Gastrocnemius medialis (tissue), 4 donors: ENCODE results near the gene CBL. TPM values are rescaled to one million over a fixed set of nuclear protein-coding genes. Genes with fewer than 3 reads are reported as not detected.
A peak's percentile ranks its signal among the peaks of the same experiment; 100 is the strongest.

Source experiments
- ATAC-seq, 2 donors: fragments of 150-250 bp; one replicate each; pipeline ENCODE4 v1.9.1; 2016
- DNase-seq, 2 donors: peaks; one replicate each; pipeline ENCODE4 v3.0.0-alpha.2; 2019
- H3K27ac ChIP-seq, 4 donors: fragments of 200-600 bp; sonication (generic); 1 replicate in 1 of 4; 2 replicates in 3 of 4; pipeline ENCODE4 v1.5.1; 2016 to 2018; ENCODE audit warnings: mild to moderate bottlenecking in 2 of 4, moderate library complexity in 1 of 4
- H3K27me3 ChIP-seq, 3 donors: fragments of 200-600 bp; sonication (generic) in 2 of 3; 1 replicate in 1 of 3; 2 replicates in 2 of 3; pipeline versions ENCODE4 v1.5.1 to v1.6.0; 2016 to 2019; ENCODE audit warnings: mild to moderate bottlenecking in 1 of 3, moderate library complexity in 1 of 3
- H3K36me3 ChIP-seq, 2 donors: fragments of 200-600 bp; sonication (generic) in 1 of 2; one replicate each; pipeline ENCODE4 v1.5.1; 2017 to 2018
- H3K4me1 ChIP-seq, 2 donors: fragments of 200-600 bp; sonication (generic) in 1 of 2; one replicate each; pipeline ENCODE4 v1.5.1; 2016 to 2017; ENCODE audit warnings: mild to moderate bottlenecking in 2 of 2
- H3K4me3 ChIP-seq, 4 donors: fragments of 200-600 bp; sonication (generic) in 3 of 4; 1 replicate in 1 of 4; 2 replicates in 3 of 4; pipeline ENCODE4 v1.5.1; 2016 to 2019; ENCODE audit warnings: mild to moderate bottlenecking in 2 of 4
- H3K9me3 ChIP-seq, 3 donors: fragments of 200-600 bp; sonication (generic) in 2 of 3; 1 replicate in 1 of 3; 2 replicates in 2 of 3; pipeline ENCODE4 v1.5.1; 2016 to 2019
- POLR2A ChIP-seq, 2 donors: fragments of 450-650 bp; IDR thresholded peaks; one replicate each; pipeline ENCODE4 v1.6.1; 2017; ENCODE audit warnings: antibody characterized with exemption in 2 of 2, mild to moderate bottlenecking in 2 of 2, moderate library complexity in 2 of 2
- in situ Hi-C, 4 donors: fragments of 200-750 bp; cut with MboI; loops; one replicate each; pipeline versions ENCODE4 v1.15.0 to v1.8.0; 2017; ENCODE audit warnings: low sequenced_read_pairs in 4 of 4
- intact Hi-C: fragments of 100-400 bp; cut with DNase I; formaldehyde crosslinking; loops from one replicate; pipeline ENCODE4 v1.15.1; 2023; ENCODE audit warnings: low total_unique reads
- total RNA-seq, 4 donors: library from RNA; depleted of rRNA; stranded (reverse); fragments of >200 nt; gene quantifications; one replicate each; pipeline versions ENCODE4 v1.1.0 to v1.2.3, GENCODE V29; 2016
- TF ChIP-seq, protein P1 (sequence below), 5 experiments: fragments of 450-650 bp in 3 of 5; fragments of 200-600 bp in 2 of 5; sonication (generic) in 2 of 5; IDR thresholded peaks in 4 of 5; conservative IDR thresholded peaks in 1 of 5; 1 replicate in 4 of 5; 2 replicates in 1 of 5; pipeline ENCODE4 v1.5.1; 2016 to 2019; ENCODE audit warnings: antibody characterized with exemption in 5 of 5, mild to moderate bottlenecking in 3 of 5, moderate library complexity in 3 of 5

The CBL gene
- total RNA-seq, 4 donors from 2014 or later, result 3.0 to 6.7 (median 4.5) TPM

DNA sequence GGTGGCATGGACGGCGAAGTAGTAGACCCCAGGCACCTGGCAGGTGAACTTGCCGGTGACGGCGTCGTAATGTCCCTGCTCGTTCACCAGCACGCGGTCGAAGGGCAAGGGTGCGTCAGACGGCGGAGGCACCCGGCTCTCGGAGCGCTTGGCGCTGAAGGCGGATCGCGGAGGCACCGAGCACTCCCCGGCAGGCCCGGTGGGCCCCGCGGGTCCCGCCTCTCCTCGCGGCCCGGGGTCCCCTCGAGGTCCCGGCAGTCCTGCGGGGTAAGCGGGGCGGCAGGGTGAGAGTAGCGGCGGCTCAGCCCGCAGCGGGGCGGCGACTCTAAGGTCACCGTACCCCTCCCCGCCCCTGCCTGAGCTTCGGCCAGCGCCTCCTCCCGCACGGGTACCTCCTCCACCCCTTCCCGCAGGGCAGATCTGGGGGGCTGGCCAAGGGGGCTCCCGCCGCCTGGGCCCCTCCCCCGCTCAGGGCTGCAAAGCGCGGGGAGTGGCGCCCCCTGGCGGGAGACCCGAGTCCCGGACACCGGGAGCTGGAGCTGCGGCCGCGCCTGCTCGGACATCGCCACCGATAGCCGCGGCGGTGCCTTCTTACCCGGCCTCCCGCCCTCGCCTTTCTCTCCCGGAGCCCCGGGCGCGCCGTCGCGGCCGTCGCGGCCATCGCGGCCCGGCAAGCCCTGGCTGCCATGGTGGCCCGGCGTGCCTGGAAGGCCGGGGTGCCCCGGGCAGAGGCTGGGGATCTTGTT lies 133.6 kb downstream of the CBL start:
- TF ChIP-seq, protein P1, sequence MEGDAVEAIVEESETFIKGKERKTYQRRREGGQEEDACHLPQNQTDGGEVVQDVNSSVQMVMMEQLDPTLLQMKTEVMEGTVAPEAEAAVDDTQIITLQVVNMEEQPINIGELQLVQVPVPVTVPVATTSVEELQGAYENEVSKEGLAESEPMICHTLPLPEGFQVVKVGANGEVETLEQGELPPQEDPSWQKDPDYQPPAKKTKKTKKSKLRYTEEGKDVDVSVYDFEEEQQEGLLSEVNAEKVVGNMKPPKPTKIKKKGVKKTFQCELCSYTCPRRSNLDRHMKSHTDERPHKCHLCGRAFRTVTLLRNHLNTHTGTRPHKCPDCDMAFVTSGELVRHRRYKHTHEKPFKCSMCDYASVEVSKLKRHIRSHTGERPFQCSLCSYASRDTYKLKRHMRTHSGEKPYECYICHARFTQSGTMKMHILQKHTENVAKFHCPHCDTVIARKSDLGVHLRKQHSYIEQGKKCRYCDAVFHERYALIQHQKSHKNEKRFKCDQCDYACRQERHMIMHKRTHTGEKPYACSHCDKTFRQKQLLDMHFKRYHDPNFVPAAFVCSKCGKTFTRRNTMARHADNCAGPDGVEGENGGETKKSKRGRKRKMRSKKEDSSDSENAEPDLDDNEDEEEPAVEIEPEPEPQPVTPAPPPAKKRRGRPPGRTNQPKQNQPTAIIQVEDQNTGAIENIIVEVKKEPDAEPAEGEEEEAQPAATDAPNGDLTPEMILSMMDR (IDR thresholded peaks at IDR 0.05 in 4 of 5, conservative IDR thresholded peaks at IDR 0.05 in 1 of 5), result peak; percentile 89 to 98 (median 96)
- peak in 1 of 2 donors; percentile 38 for TF ChIP-seq POLR2A (IDR thresholded peaks at IDR 0.05)
- ATAC-seq (peak; percentile 58 to 66), DNase-seq (peak in 1 of 2 donors; percentile 55)
- Histone ChIP-seq H3K36me3 (no peaks in the 10 kb centered on the region), H3K4me1 (peaks cover 41 to 59% of the 10 kb centered on the region in 2 donors), H3K9me3 (no peaks in the 10 kb centered on the region), H3K27me3 (peaks cover 5 to 11% (median 8%) of the 10 kb centered on the region in 3 donors), H3K27ac (peak overlapping the region; percentile 72 to 90 (median 82)), H3K4me3 (peak overlapping the region; percentile 61 to 73 (median 66))
- intact Hi-C loops (loop anchor here (5.0 kb wide), 3 partner anchors 132 to 237 kb away; partner anchors contain the start of genes CBL and DPAGT1), in situ Hi-C loops (loop anchor here in 2 of 4 donors (10.0 kb wide), 2 partner anchors 135 to 145 kb away; no protein-coding TSS in a partner anchor)

DNA sequence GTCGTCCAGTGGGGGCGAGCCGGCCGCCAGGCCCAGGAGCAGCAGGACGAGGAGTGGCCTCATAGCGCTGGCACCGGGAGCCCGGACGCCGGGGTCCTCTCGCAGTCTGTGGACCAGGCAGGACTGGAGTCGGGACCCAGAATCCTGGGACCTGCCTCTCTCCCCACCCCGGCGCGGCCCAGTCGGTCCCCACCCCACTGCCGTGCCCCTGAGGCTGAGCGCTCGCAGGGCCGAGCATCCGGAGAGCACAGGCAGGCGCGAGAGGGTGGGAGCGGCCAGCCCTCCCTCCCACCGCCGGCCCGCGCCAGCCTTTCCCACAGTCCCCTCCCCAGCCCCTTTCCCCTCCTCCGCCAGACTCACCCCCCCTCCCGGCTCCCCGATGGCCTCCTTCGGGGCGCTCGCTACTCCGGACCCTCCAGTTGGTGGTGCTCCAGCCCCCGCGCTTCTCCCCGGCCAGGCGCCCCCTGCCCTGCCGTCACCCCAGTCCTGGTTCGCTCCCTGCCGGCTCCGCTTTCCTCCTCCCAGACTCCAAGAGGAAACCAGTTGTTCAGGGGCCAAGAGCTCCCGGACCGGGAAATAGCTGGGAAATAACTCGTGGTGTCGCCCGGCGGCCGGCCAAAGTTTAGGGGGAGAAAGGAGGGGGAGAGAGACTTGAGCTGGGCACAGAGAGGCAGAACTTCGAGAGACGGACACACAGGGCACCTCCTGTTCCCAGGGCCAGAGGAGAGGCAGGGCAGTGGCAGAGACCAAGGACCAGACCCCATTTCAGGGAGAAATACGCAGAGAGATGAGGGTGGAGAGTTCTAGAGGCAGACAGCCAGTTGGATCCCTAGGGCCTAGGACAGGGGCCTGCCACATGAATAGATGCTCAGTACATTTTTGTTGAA lies 134.4 kb downstream of the CBL start, which contains the start of gene C1QTNF5:
C1QTNF5 (minus strand) TSS at position 549 of the 887 bp plus-strand sequence; CDS start at position 63, 486 bp downstream.
- H3K9me3 ChIP-seq, result no peaks in the 10 kb centered on the region
- peak; percentile 19 to 36 for ATAC-seq
- intact Hi-C loops, result loop anchor here (5.0 kb wide), 1 partner anchor 132 kb away; no protein-coding TSS in a partner anchor
- peaks cover 5 to 11% (median 8%) of the 10 kb centered on the region in 3 donors for H3K27me3 ChIP-seq
- no peaks in the 10 kb centered on the region for H3K36me3 ChIP-seq
- DNase-seq, result peak in 1 of 2 donors; percentile 67
- H3K4me1 ChIP-seq, result peaks cover 33 to 51% of the 10 kb centered on the region in 2 donors
- H3K4me3 ChIP-seq, result peak within 1 kb of the TSS; percentile 61 to 73 (median 66)
- in situ Hi-C loops, result no loop called here
- H3K27ac ChIP-seq, result peak within 1 kb of the TSS; percentile 72 to 90 (median 82)
- TF ChIP-seq, protein P1 (IDR thresholded peaks at IDR 0.05 in 4 of 5, conservative IDR thresholded peaks at IDR 0.05 in 1 of 5), result no peak
- TF ChIP-seq POLR2A (IDR thresholded peaks at IDR 0.05), result peak in 1 of 2 donors; percentile 39

DNA sequence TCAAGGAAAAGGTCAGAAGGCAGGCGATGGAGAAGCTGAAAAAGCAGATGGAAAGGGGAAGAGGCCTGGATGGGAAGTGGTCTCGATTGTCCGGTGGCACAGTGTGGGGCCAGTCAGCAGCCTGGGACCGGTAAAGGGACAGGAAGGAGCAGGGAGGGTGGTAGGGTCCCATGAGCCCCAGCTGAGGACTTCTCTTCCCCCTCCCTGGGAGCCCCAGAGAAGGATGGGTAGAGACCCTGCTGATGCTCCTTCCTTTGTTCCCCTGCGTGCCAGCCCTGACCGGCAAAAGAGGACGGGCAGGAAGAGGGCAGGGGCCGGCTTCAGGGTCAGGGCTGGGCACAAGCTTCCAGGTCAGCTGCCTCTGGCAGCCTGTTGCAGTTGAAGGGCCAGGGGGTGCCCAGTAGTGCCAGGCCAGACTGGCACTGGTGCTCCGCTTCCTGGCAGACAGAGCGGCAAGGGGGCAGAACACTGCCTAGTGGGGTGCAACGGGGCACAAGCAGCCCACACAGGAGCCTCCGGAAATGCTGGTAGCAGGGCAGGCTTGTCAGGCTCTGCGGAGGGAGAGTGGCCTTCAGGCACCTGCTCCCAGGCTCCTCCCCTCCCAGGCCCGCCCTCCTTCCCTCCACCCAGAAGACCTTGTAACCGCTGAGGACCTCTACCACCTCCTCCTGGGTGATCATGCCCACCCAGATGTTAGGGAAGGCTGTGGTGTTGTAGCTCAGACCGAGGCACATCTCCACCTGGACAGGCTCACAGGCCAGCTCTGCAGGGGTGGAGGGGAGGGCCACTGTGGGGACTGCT lies 135.3 kb downstream of the CBL start:
- peaks cover 5 to 11% (median 8%) of the 10 kb centered on the region in 3 donors for H3K27me3 ChIP-seq
- H3K4me3 ChIP-seq, result peak overlapping the region; percentile 61 to 73 (median 66)
- H3K27ac ChIP-seq, result peak overlapping the region; percentile 72 to 90 (median 82)
- no peaks in the 10 kb centered on the region for H3K9me3 ChIP-seq
- DNase-seq (peak in 1 of 2 donors; percentile 15), ATAC-seq (no peak)
- no peak for TF ChIP-seq POLR2A (IDR thresholded peaks at IDR 0.05)
- TF ChIP-seq, protein P1 (IDR thresholded peaks at IDR 0.05 in 4 of 5, conservative IDR thresholded peaks at IDR 0.05 in 1 of 5), result no peak
- H3K36me3 ChIP-seq, result no peaks in the 10 kb centered on the region
- intact Hi-C loops, result loop anchor here (5.0 kb wide), 1 partner anchor 131 kb away; no protein-coding TSS in a partner anchor
- H3K4me1 ChIP-seq, result peaks cover 29 to 42% of the 10 kb centered on the region in 2 donors
- in situ Hi-C loops, result no loop called here

DNA sequence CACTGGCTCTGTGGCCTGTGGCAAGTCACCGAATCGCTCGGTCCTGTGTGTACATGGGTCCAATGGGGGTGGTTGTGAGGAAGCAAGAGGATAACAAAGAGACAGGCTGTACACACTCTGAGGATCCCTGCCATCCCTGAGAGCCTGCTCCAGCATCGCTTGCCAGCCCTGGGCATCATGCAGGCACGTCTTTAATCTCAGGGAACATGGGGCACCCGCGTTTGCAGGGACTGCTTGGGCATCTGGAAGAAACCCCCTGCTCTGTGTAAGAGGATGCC lies 135.8 kb downstream of the CBL start:
- H3K36me3 ChIP-seq, result no peaks in the 10 kb centered on the region
- H3K4me1 ChIP-seq, result peaks cover 29 to 37% of the 10 kb centered on the region in 2 donors
- ATAC-seq (no peak), DNase-seq (peak in 1 of 2 donors; percentile 10)
- intact Hi-C loops (loop anchor here (5.0 kb wide), 1 partner anchor 130 kb away; no protein-coding TSS in a partner anchor), in situ Hi-C loops (no loop called here)
- TF ChIP-seq POLR2A (IDR thresholded peaks at IDR 0.05), result no peak
- TF ChIP-seq, protein P1 (IDR thresholded peaks at IDR 0.05 in 4 of 5, conservative IDR thresholded peaks at IDR 0.05 in 1 of 5), result no peak
- H3K27ac ChIP-seq, result no peak overlapping the region
- no peak overlapping the region for H3K4me3 ChIP-seq
- no peaks in the 10 kb centered on the region for H3K9me3 ChIP-seq
- peaks cover 5 to 11% (median 8%) of the 10 kb centered on the region in 3 donors for H3K27me3 ChIP-seq
